ENCODE results near the gene FILIP1L.

FILIP1L gene

GRCh38 chr3:100027321-100027720, 87.0 kb downstream of the FILIP1L start:
- DNase-seq (ENCODE audit: low read depth) = no peak

GRCh38 chr3:100024520-100025303, 89.6 kb downstream of the FILIP1L start:
- DNase-seq (ENCODE audit: low read depth) = no peak

More at GRCh38 chr3:100027321-100027720, 87.0 kb downstream of the FILIP1L start:
- H3K4me3 ChIP-seq (ENCODE audit: low read depth, low read length) = no peak overlapping the region

GRCh38 chr3:100023595-100023994, 90.7 kb downstream of the FILIP1L start:
- H3K4me3 ChIP-seq (ENCODE audit: low read depth, low read length) = no peak overlapping the region
- DNase-seq (ENCODE audit: low read depth) = no peak

More at GRCh38 chr3:100024520-100025303, 89.6 kb downstream of the FILIP1L start:
- no peak overlapping the region for H3K4me3 ChIP-seq (ENCODE audit: low read depth, low read length)

DNA sequence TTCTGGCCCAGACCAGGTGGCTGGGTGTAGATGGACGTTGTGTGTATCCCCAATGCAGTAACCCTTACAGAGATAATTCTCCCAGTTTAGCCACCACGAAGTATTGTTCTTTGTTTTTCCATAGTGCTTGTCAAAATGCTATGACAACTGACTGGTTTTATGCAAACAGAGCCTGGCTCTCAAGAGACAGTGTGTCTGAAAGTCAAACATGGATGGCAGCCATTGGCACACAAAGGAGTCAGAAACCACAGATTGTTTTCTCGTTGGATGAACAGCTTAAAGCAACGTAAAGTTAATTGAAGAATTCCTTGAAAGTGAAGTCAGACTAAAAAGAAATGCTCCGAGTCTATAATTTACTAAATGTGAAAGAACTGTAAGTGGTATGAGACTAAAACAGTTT, 91.2 kb downstream of the FILIP1L start:
- no peak for DNase-seq (ENCODE audit: low read depth)
- H3K4me3 ChIP-seq (ENCODE audit: low read depth, low read length) = no peak overlapping the region

DNA sequence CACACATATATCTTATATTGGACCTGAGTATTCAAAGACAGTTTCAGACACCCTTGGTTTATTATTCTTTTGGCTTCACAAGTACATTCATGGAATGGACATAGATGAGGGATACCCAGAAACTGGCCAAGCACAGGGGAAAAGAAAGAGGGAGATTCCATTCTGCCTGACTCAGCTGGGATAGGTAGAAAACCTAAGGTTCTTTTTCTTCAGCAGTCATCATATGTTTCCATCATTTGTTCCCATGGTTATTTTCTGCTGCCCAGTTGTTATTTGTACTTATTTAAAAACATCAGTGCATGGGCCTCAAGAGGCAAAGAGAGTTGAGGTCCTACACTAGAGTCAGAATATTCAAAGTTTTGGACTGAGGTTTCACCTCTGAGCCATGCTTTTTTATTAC, 91.8 kb downstream of the FILIP1L start:
- no peak overlapping the region for H3K4me3 ChIP-seq (ENCODE audit: low read depth, low read length)
- no peak for DNase-seq (ENCODE audit: low read depth)

DNA sequence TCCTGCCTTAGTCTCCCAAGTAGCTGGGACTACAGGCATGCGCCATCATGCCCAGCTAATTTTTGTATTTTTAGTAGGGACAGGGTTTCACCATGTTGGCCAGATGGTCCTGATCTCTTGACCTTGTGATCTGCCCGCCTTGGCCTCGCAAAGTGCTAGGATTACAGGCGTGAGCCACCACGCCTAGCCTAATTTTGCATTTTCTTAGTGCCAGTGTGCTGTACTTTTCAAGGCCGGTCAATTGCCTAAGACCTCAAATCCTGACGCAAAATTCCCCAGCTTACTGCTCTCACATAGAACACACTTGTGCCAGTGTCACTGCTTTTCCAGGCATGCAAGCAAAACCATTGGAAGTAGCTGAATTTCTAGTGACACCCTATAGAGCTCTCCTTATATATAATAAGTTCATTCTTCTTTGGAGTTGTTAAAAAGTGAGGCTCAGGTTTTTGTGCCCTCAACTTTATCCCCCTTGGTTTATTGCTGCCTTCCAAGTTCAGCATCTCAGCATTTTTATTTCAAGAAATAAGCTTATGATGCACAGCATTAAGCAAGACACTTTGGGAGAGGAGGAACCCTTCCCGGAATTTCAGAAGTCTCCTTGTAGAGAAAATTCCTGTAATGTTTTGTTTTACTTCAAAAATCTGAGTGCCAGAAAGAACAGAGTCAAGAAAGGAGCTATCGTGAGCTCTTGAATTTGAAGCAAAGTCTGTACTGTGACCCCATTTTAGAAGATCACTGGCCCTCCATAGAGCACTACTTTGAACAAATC, 93.2 kb downstream of the FILIP1L start:
- no peak overlapping the region for H3K4me3 ChIP-seq (ENCODE audit: low read depth, low read length)
- DNase-seq (ENCODE audit: low read depth) = no peak

DNA sequence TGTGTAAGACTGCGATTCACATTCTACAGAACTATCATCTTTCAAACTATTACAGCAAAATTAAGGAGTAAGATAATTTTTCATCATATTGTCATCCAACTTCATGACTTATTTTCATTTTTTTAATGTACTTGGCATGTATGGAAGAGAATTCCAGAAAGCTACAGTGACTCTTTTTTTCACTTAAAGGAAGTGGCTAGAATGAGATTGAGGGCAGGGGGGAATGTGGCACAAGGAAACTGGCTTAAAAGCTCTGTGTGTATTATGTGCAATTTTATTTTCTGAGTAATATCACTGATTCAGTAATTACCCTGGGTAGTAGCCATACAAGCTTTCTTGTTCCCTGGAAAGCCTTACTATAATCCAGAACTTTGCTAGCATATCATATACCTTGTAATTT, 94.6 kb downstream of the FILIP1L start:
- H3K4me3 ChIP-seq (ENCODE audit: low read depth, low read length) = no peak overlapping the region
- no peak for DNase-seq (ENCODE audit: low read depth)

- no peak for DNase-seq (ENCODE audit: low read depth)
- H3K4me3 ChIP-seq (ENCODE audit: low read depth, low read length) = no peak overlapping the region
Observed at GRCh38 chr3:100018806-100019205, 95.5 kb downstream of the FILIP1L start.

DNA sequence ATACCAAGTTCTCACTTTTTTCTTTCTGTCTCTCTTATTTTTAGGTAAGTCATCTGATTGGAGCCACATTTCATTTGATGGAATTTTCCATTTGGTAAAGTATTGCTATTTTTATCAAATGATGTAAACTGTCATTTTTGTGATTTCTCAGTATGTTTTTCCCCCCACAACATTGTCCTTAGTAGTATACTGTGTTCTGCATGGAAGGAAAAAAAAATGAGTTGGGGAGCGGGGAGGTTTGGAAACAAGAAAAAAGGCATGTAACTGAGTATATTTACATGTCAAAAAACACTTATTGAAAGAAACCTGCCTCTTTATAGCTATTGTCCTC, 104.2 kb downstream of the FILIP1L start:
- DNase-seq (ENCODE audit: low read depth) = no peak

DNA sequence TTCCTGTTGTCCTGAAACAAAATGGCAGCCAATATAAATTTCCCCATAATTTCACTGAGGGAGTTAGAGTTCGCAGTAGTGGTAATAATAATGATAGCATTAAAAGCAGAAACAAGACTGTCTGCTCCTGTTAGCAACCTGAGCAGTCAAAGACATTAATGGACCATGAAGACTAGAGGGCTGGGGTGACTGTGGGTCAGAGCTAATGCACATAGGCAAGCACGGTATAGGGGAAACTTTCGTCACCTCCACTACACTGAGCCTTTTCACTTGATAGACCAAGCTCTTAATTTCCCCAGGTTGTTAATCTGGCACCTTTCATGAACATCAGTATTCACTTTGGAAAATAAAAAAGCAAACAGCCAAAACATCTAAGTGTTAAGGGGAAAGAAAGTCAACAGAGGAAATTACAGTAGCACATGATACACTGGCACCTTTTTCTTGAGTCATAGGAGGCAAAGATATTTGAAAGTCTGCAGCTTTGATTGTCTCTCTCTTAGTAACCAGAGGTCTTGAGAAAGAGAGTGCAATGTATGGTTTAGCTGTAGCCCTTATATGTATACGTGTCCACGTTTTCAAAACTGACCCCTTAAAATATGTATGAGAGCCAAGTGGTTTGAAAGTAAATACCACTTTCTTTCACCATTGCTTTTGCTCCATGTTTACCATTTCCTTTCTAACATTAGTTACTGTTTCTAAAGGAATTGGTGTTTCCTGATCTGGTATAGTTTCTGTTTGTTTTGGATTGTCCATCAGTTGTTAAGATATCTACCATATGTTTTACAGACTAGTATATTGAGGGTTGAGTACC, 104.8 kb downstream of the FILIP1L start:
- DNase-seq (ENCODE audit: low read depth) = no peak
- H3K4me3 ChIP-seq (ENCODE audit: low read depth, low read length) = no peak overlapping the region

More for the DNA sequence above, 104.2 kb downstream of the FILIP1L start:
- no peak overlapping the region for H3K4me3 ChIP-seq (ENCODE audit: low read depth, low read length)

DNA sequence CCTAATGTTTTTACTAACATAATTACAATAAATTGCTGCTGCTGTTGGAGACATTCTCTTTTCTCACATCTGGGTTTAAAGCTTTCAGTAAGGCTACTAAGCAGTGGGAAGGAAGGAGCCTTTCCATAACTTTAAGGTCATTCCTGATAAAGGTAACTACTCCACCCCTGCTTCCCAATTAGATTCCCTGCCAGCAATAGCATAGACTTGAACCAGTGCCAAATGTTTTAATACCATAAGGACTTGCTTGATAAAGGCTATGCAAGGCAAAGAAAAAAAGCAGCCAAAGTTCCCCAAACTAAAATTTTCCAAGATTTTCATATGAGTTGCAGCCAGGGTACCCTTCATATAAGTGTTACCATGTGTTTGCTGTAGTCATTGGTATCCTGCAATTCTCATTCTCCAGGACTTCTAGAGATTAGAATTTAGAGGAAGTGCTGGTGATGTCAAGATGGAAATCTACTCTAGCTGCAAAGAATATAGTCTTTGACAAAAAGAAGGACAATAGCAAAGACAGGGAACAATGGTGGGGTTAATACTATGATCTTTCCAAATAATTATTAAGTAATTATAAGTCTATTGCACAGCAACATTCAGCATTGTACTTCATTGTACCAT, 106.1 kb downstream of the FILIP1L start:
- no peak overlapping the region for H3K4me3 ChIP-seq (ENCODE audit: low read depth, low read length)

GRCh38 chr3:100007313-100007712, 107.0 kb downstream of the FILIP1L start:
- no peak overlapping the region for H3K4me3 ChIP-seq (ENCODE audit: low read depth, low read length)
- no peak for DNase-seq (ENCODE audit: low read depth)

More for the DNA sequence above, 106.1 kb downstream of the FILIP1L start:
- no peak for DNase-seq (ENCODE audit: low read depth)

- no peak overlapping the region for H3K4me3 ChIP-seq (ENCODE audit: low read depth, low read length)
- DNase-seq (ENCODE audit: low read depth) = no peak
Observed at GRCh38 chr3:100006570-100007271, 107.6 kb downstream of the FILIP1L start.

DNA sequence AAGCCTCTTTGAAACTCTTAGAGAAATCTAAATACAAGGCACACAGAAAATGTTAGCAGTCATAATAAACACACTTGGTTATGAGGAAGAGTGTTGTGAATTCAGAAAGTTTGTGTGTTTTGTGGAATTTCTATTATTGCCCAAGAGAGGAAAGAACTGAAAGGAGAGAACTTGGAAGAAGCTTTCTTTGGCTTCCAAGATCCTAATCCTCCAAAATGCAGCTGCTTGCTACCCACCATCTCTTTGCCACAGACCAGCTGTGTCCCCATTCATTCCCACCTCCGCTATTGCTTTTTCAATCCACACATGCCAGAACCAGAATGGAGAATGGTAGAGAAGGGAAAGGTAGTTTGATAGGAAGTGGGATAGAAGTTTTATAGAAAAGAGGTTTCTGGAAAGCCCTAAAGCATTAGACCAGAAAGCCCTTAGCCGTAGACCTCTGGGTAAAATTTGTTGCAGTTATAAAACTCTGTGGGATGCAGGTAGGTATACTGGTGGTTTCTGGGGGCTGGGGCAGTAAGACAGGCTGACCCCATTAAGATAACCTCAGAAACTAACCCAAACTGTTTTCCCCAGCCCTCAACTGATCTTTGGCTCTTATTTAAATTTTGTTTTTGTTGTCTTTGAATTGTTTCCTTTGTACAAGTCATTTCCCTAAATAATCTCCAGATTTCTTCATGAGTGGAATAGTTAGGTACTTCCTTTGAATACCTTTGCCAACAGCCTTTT, 108.5 kb downstream of the FILIP1L start:
- H3K4me3 ChIP-seq (ENCODE audit: low read depth, low read length) = no peak overlapping the region
- DNase-seq (ENCODE audit: low read depth) = no peak

DNA sequence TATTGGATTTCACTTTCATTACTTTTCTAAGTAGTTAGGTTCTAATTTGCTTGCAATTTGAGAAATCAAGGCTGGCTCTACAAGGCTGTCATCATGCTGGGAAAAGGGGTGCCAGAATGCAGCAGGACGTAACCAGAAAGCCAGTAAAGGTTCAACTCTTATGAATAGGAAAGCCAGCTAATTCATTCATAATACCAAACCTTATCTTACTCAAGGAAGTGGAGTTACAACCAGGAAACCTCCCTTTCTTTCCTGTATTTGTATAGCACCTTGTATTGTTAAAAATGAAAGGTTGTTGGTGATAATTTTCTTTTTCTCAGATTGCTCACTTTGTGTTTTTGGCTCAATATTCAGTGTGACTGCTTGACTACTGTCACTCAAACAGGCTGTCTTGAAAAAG, 109.4 kb downstream of the FILIP1L start:
- no peak for DNase-seq (ENCODE audit: low read depth)
- H3K4me3 ChIP-seq (ENCODE audit: low read depth, low read length) = no peak overlapping the region

DNA sequence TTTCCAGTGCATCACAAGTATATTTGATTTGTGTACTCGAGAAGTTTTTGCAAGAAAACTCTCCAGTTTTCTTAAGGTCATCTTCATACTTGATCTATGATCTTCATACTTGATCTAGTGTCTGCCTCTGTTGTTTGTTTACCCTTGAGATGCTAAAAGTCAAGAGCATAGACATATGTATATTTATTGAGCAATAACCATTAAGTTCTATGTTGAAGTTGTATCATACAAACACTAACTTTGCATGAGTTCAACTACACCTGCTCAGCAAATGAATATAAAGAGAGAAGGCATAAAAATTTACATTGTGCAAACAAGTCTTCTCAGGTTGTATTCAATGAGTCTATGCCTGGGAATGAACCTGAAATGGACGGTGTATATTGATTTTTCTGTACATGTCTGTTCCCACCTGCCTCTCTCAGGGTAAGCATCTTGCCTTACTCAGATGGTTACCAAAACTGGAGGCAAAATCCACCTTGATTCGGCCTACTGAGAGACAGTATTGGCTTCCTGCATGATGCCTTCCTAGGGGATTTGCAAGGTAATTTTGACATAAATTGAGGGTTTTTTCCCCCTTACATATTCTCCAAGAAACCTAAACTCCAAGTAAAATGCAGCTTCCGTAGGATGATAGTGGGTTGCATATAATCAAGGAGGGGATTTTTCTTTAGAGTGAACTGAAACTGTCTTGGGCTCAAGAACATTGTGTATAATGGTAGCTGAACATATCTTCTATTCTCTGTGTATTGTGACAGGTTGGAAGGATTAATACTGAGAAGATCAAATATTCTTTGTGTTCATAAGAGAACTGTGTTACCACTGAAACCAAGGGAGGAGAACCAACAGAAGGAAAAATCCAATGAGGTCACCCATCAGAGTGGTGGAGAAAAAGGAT, 110.4 kb downstream of the FILIP1L start:
- no peak for DNase-seq (ENCODE audit: low read depth)
- H3K4me3 ChIP-seq (ENCODE audit: low read depth, low read length) = no peak overlapping the region

- no peak overlapping the region for H3K4me3 ChIP-seq (ENCODE audit: low read depth, low read length)
- DNase-seq (ENCODE audit: low read depth) = peak; percentile 90
Observed at GRCh38 chr3:100002599-100003350, 111.5 kb downstream of the FILIP1L start.
